ENCODE results near the gene MYO1B.

MYO1B gene

DNA sequence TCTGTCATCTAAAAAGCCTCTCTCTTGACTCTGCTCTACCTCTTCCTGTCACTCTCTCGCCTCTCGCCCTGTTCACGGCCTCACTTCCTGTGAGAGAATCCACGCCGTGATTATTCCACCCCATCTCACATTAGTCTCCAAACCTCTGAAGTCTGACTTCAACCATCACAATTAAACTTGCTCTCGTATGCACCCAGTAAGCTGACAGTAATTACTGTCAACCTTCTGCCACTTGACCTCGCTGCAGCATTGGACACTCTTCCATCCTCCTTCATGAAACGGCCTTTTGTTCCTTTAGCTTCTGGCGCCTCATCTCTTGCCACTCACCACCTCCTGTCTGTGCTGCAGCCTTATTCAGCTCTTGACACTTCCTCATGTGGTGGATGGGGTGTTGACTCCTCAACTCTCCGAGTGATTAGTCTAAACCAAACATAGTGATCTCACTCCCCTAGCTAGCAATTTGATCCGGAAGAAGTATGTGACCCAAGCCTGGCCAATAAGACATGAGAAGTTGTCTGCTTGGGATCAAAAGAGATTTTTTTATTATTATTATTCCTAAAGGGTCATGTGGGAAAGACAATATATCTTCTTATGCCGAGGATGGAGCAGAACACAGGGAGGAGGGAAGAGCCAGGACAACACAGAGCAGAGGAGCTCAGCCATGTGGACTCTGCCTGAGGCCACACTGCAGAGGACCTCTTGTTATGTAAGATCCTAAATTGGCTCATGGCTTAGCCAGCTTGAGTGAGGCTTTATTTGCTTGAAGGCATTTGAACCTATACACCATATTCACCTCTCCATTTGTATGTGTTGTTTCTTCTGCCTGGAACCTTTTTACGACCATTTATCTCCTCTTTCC lies 38.4 kb upstream of the MYO1B start:
- TF ChIP-seq, protein P1, sequence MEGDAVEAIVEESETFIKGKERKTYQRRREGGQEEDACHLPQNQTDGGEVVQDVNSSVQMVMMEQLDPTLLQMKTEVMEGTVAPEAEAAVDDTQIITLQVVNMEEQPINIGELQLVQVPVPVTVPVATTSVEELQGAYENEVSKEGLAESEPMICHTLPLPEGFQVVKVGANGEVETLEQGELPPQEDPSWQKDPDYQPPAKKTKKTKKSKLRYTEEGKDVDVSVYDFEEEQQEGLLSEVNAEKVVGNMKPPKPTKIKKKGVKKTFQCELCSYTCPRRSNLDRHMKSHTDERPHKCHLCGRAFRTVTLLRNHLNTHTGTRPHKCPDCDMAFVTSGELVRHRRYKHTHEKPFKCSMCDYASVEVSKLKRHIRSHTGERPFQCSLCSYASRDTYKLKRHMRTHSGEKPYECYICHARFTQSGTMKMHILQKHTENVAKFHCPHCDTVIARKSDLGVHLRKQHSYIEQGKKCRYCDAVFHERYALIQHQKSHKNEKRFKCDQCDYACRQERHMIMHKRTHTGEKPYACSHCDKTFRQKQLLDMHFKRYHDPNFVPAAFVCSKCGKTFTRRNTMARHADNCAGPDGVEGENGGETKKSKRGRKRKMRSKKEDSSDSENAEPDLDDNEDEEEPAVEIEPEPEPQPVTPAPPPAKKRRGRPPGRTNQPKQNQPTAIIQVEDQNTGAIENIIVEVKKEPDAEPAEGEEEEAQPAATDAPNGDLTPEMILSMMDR (conservative IDR thresholded peaks at IDR 0.05; ENCODE audit: low read depth, low read length), result no peak
- Histone ChIP-seq H3K4me3 (IDR thresholded peaks at IDR 0.05; ENCODE audit: insufficient read depth, low read depth, low read length) (no peak overlapping the region), H2AFZ (ENCODE audit: low read depth) (no peak overlapping the region), H3K27me3 (ENCODE audit: insufficient read depth, low read depth) (no peaks in the 10 kb centered on the region), H3K4me2 (no peak overlapping the region), H3K4me1 (ENCODE audit: low read depth, poor library complexity, severe bottlenecking) (peaks cover 14% of the 10 kb centered on the region), H3K9ac (no peak overlapping the region), H3K36me3 (ENCODE audit: insufficient read depth) (no peaks in the 10 kb centered on the region), H3K27ac (no peak overlapping the region), H3K79me2 (ENCODE audit: insufficient read depth, low read depth) (no peaks in the 10 kb centered on the region), H4K20me1 (ENCODE audit: insufficient read depth) (no peaks in the 10 kb centered on the region)

DNA sequence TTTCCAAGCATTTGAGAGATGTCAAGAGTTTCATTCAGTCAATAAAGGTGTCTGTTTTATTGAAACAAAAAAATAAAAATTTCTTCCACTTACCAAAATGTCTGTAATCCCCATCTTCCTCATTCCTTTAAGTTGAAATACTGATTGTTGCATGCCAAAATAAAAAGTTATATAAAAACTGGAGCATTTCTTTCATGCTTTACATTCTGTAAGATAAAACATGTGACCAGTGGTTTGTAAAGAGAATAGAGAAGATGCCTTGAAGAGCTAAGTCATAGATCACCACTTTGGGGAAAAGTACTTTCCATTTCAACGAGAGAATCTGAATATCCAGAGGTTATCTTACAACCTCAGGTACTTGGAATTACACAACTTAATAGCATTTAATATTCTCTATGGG lies 35.9 kb upstream of the MYO1B start:
- H3K4me2 ChIP-seq, result no peak overlapping the region
- H4K20me1 ChIP-seq (ENCODE audit: insufficient read depth), result no peaks in the 10 kb centered on the region
- H3K79me2 ChIP-seq (ENCODE audit: insufficient read depth, low read depth), result no peaks in the 10 kb centered on the region
- peaks cover 10% of the 10 kb centered on the region for H3K4me1 ChIP-seq (ENCODE audit: low read depth, poor library complexity, severe bottlenecking)
- H3K36me3 ChIP-seq (ENCODE audit: insufficient read depth), result no peaks in the 10 kb centered on the region
- no peaks in the 10 kb centered on the region for H3K27me3 ChIP-seq (ENCODE audit: insufficient read depth, low read depth)
- H3K9ac ChIP-seq, result no peak overlapping the region
- TF ChIP-seq, protein P1 (conservative IDR thresholded peaks at IDR 0.05; ENCODE audit: low read depth, low read length), result no peak
- no peak overlapping the region for H3K27ac ChIP-seq
- H3K4me3 ChIP-seq (IDR thresholded peaks at IDR 0.05; ENCODE audit: insufficient read depth, low read depth, low read length), result no peak overlapping the region
- no peak overlapping the region for H2AFZ ChIP-seq (ENCODE audit: low read depth)

DNA sequence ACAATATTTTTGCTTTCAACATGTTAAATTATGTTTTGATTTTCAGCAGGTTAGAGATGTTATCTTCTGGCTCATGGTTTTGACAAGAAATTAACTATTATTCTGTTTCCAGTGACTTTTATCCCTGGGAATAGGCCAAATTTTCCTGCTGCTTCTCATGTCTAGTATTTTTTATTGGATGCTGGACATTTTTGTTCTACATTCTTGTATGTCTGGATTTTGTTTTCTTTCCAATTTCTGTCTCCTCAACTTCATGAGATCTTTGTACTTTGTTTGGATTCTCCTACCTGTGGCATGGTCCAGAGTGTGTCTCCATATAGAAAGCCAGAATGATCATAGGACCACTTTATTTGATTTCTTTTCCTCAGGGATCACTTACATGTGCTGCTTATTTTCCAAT lies 33.1 kb upstream of the MYO1B start:
- Histone ChIP-seq H3K36me3 (ENCODE audit: insufficient read depth) (no peaks in the 10 kb centered on the region), H4K20me1 (ENCODE audit: insufficient read depth) (no peaks in the 10 kb centered on the region), H3K79me2 (ENCODE audit: insufficient read depth, low read depth) (no peaks in the 10 kb centered on the region), H3K27ac (no peak overlapping the region), H3K4me1 (ENCODE audit: low read depth, poor library complexity, severe bottlenecking) (peaks cover 2% of the 10 kb centered on the region), H3K4me3 (IDR thresholded peaks at IDR 0.05; ENCODE audit: insufficient read depth, low read depth, low read length) (no peak overlapping the region), H3K9ac (no peak overlapping the region), H3K4me2 (no peak overlapping the region), H3K27me3 (ENCODE audit: insufficient read depth, low read depth) (no peaks in the 10 kb centered on the region), H2AFZ (ENCODE audit: low read depth) (no peak overlapping the region)
- TF ChIP-seq, protein P1 (conservative IDR thresholded peaks at IDR 0.05; ENCODE audit: low read depth, low read length), result no peak

DNA sequence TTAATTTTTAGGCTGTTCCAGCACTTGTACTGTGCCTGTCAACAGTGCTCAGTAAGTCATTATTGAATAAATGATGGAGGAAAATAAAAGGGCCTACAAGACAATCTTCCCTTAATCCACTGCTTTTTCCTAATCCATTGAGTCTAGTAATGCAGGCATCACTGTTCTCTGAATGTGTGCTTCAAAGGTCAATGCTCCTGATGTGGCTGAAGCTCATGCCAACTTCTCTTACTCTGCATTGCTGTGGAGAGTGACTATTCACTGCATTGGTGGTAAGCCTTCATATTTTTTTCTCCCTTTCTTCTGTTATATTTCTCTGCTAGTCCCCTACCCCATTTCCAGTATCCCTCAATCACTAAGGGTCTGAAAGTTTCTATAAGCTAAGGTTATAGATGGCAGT lies 31.9 kb upstream of the MYO1B start:
- no peak overlapping the region for H2AFZ ChIP-seq (ENCODE audit: low read depth)
- no peaks in the 10 kb centered on the region for H3K79me2 ChIP-seq (ENCODE audit: insufficient read depth, low read depth)
- TF ChIP-seq, protein P1 (conservative IDR thresholded peaks at IDR 0.05; ENCODE audit: low read depth, low read length), result no peak
- no peaks in the 10 kb centered on the region for H4K20me1 ChIP-seq (ENCODE audit: insufficient read depth)
- H3K36me3 ChIP-seq (ENCODE audit: insufficient read depth), result no peaks in the 10 kb centered on the region
- H3K4me1 ChIP-seq (ENCODE audit: low read depth, poor library complexity, severe bottlenecking), result peaks cover 13% of the 10 kb centered on the region
- H3K4me3 ChIP-seq (IDR thresholded peaks at IDR 0.05; ENCODE audit: insufficient read depth, low read depth, low read length), result no peak overlapping the region
- H3K27me3 ChIP-seq (ENCODE audit: insufficient read depth, low read depth), result no peaks in the 10 kb centered on the region
- H3K27ac ChIP-seq, result no peak overlapping the region
- no peak overlapping the region for H3K9ac ChIP-seq
- no peak overlapping the region for H3K4me2 ChIP-seq

Measured in KMS-11 (cell line).